AML-193 (cell line): Measurements from ENCODE around the gene CALCA.

Source experiments
- DNase-seq, 2 experiments: peaks; one replicate each; lab custom pipeline; 2025; lab: John Stamatoyannopoulos, UW

CALCA gene

GRCh38 chr11:14949437-14950147 lies 22.6 kb downstream of the CALCA start:
- no peak for DNase-seq

- DNase-seq: no peak
Observed at GRCh38 chr11:14942745-14943144, 29.4 kb downstream of the CALCA start.

GRCh38 chr11:14938936-14939335 lies 33.2 kb downstream of the CALCA start:
- DNase-seq: no peak

- no peak for DNase-seq
Observed at GRCh38 chr11:14934641-14935351, 37.4 kb downstream of the CALCA start.

- DNase-seq: no peak
Observed at GRCh38 chr11:14932447-14932846, 39.7 kb downstream of the CALCA start.

- no peak for DNase-seq
Observed at GRCh38 chr11:14930369-14930768, 41.8 kb downstream of the CALCA start.

GRCh38 chr11:14927146-14927545 lies 45.0 kb downstream of the CALCA start:
- no peak for DNase-seq

- DNase-seq: no peak
Observed at GRCh38 chr11:14924318-14924717, 47.8 kb downstream of the CALCA start.
